OCI-LY3 (cell line): ENCODE data around the gene RABIF.

Experiments
- EZH2phosphoT487 ChIP-seq: fragments of 200-600 bp; shearing (Covaris generic); IDR thresholded peaks from 2 replicates; pipeline ENCODE4 v1.6.1; 2018; ENCODE audit warnings: antibody characterized with exemption, mixed run types, low read depth
- TF ChIP-seq, protein P1 (sequence below): fragments of 200-600, 300-600 bp; sonication (generic); IDR thresholded peaks from 2 replicates; pipeline ENCODE4 v1.5.1; 2014; ENCODE audit warnings: antibody characterized with exemption, low read length, low read depth

DNA sequence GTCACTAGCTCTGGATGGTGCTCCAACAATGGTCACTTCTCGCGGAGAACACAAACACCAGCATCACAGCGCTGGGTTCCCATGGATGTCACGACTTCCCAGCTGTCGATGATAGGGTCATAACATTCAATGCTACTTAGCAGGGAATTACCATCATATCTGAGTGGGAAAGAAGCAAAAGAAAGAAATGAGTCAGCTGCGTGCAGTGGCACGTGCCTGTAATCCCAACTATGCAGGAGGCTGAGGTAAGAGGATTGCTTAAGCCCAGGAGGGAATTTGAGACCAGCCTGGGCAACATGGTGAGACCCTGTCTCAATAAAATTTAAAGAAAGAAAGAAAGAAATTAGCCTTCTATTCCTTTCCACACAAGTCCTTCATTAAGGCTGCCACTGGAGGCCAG is 3.6 kb upstream of the RABIF start:
- no peak for TF ChIP-seq EZH2phosphoT487
- TF ChIP-seq, protein P1, sequence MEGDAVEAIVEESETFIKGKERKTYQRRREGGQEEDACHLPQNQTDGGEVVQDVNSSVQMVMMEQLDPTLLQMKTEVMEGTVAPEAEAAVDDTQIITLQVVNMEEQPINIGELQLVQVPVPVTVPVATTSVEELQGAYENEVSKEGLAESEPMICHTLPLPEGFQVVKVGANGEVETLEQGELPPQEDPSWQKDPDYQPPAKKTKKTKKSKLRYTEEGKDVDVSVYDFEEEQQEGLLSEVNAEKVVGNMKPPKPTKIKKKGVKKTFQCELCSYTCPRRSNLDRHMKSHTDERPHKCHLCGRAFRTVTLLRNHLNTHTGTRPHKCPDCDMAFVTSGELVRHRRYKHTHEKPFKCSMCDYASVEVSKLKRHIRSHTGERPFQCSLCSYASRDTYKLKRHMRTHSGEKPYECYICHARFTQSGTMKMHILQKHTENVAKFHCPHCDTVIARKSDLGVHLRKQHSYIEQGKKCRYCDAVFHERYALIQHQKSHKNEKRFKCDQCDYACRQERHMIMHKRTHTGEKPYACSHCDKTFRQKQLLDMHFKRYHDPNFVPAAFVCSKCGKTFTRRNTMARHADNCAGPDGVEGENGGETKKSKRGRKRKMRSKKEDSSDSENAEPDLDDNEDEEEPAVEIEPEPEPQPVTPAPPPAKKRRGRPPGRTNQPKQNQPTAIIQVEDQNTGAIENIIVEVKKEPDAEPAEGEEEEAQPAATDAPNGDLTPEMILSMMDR, result no peak
